Transverse colon (tissue), 3 donors: Measurements from ENCODE around the gene CACNA1S.

Experiments
- POLR2A ChIP-seq: fragments of 450-650 bp; IDR thresholded peaks from one replicate; pipeline ENCODE4 v1.6.1; 2016; ENCODE audit warnings: antibody characterized with exemption, mild to moderate bottlenecking, moderate library complexity
- TF ChIP-seq, protein P1 (sequence below), 5 experiments: fragments of 200-600 bp in 3 of 5; fragments of 450-650 bp in 2 of 5; sonication (generic) in 3 of 5; IDR thresholded peaks; 1 replicate in 2 of 5; 2 replicates in 3 of 5; pipeline ENCODE4 v1.5.1; 2016 to 2017; ENCODE audit warnings: antibody characterized with exemption in 5 of 5, inconsistent platforms in 3 of 5, mild to moderate bottlenecking in 2 of 5, moderate library complexity in 1 of 5

GRCh38 chr1:201034671-201035070 lies 77.6 kb downstream of the CACNA1S start:
- TF ChIP-seq, protein P1, sequence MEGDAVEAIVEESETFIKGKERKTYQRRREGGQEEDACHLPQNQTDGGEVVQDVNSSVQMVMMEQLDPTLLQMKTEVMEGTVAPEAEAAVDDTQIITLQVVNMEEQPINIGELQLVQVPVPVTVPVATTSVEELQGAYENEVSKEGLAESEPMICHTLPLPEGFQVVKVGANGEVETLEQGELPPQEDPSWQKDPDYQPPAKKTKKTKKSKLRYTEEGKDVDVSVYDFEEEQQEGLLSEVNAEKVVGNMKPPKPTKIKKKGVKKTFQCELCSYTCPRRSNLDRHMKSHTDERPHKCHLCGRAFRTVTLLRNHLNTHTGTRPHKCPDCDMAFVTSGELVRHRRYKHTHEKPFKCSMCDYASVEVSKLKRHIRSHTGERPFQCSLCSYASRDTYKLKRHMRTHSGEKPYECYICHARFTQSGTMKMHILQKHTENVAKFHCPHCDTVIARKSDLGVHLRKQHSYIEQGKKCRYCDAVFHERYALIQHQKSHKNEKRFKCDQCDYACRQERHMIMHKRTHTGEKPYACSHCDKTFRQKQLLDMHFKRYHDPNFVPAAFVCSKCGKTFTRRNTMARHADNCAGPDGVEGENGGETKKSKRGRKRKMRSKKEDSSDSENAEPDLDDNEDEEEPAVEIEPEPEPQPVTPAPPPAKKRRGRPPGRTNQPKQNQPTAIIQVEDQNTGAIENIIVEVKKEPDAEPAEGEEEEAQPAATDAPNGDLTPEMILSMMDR (IDR thresholded peaks at IDR 0.05) = no peak
- TF ChIP-seq POLR2A = no peak
